GM23248 (cell line): ENCODE results near the gene EDIL3. TPM values are rescaled to one million over a fixed set of nuclear protein-coding genes. Genes with fewer than 3 reads are reported as not detected.

Experiments used
- DNase-seq: peaks from one replicate; pipeline ENCODE4 v3.0.0-alpha.2; 2015
- H2AFZ ChIP-seq: fragments of 200-600 bp; sonication (generic); 2 replicates; pipeline ENCODE4 v1.6.1; 2016; ENCODE audit warnings: antibody characterized with exemption
- H3F3A ChIP-seq: fragments of 200-600 bp; sonication (generic); 2 replicates; pipeline ENCODE4 v1.6.1; 2016; ENCODE audit warnings: mild to moderate bottlenecking, antibody characterized with exemption, mixed run types; ENCODE audit not compliant: insufficient read depth
- H3K27ac ChIP-seq: fragments of 200-600 bp; sonication (generic); 2 replicates; pipeline ENCODE4 v1.5.1; 2016; ENCODE audit warnings: mild to moderate bottlenecking
- H3K27me3 ChIP-seq: fragments of 200-600 bp; sonication (generic); replicated peaks from 2 replicates; pipeline ENCODE4 v1.6.1; 2016; ENCODE audit warnings: mild to moderate bottlenecking; ENCODE audit not compliant: insufficient read depth
- H3K36me3 ChIP-seq: fragments of 200-600 bp; sonication (generic); 2 replicates; pipeline ENCODE4 v1.6.1; 2016; ENCODE audit warnings: low read depth, mild to moderate bottlenecking
- H3K4me1 ChIP-seq: fragments of 200-600 bp; sonication (generic); 2 replicates; pipeline ENCODE4 v1.6.1; 2016; ENCODE audit warnings: mild to moderate bottlenecking; ENCODE audit not compliant: insufficient read depth
- H3K4me2 ChIP-seq: fragments of 200-600 bp; sonication (generic); one replicate; pipeline ENCODE4 v1.6.1; 2016; ENCODE audit warnings: mild to moderate bottlenecking; ENCODE audit not compliant: unreplicated experiment
- H3K4me3 ChIP-seq: fragments of 200-600 bp; sonication (generic); 2 replicates; pipeline ENCODE4 v1.5.1; 2016; ENCODE audit warnings: mild to moderate bottlenecking
- H3K79me2 ChIP-seq: fragments of 200-600 bp; sonication (generic); 2 replicates; pipeline ENCODE4 v1.6.1; 2016; ENCODE audit warnings: mild to moderate bottlenecking; ENCODE audit not compliant: insufficient read depth
- H3K9ac ChIP-seq: fragments of 200-600 bp; sonication (generic); 2 replicates; pipeline ENCODE4 v1.6.1; 2016; ENCODE audit warnings: mild to moderate bottlenecking
- H3K9me2 ChIP-seq: fragments of 200-600 bp; sonication (generic); 2 replicates; pipeline ENCODE4 v1.6.1; 2016; ENCODE audit warnings: mixed run types, mild to moderate bottlenecking, moderate library complexity; ENCODE audit not compliant: insufficient read depth
- H3K9me3 ChIP-seq: fragments of 200-600 bp; sonication (generic); one replicate; pipeline ENCODE4 v1.6.1; 2017; ENCODE audit warnings: low read depth
- H4K20me1 ChIP-seq: fragments of 200-600 bp; sonication (generic); 2 replicates; pipeline ENCODE4 v1.6.0; 2016; ENCODE audit not compliant: insufficient read depth
- EZH2 ChIP-seq: fragments of 200-600 bp; sonication (generic); IDR thresholded peaks from 2 replicates; pipeline ENCODE4 v1.6.1; 2018; ENCODE audit warnings: antibody characterized with exemption, mild to moderate bottlenecking; ENCODE audit not compliant: insufficient read depth, poor library complexity, severe bottlenecking
- EZH2phosphoT487 ChIP-seq: fragments of 200-600 bp; sonication (generic); IDR thresholded peaks from 2 replicates; pipeline ENCODE4 v1.6.1; 2018; ENCODE audit warnings: antibody characterized with exemption, moderate library complexity, mild to moderate bottlenecking, low read depth; ENCODE audit not compliant: insufficient read depth
- WGBS, 2 experiments: methylation state at CpG; one replicate each; pipeline ENCODE4 v1.1.6; 2015 to 2017; ENCODE audit warnings: low lambda C conversion rate in 2 of 2, low coverage in 1 of 2; ENCODE audit errors: missing lambda C conversion rate in 2 of 2; 5-methylcytosine and 5-hydroxymethylcytosine counted together
- in situ Hi-C: fragments of 300-500 bp; cut with MboI; formaldehyde crosslinking; loops from 2 replicates; pipeline ENCODE4 v1.15.0; 2020
- polyA plus RNA-seq: library from polyadenylated mRNA; unstranded; fragments of >200 nt; fragmentation: Nextera tagmentation; extraction: Ambion mirVana; gene quantifications from 2 replicates; pipeline ENCODE4 v1.2.1, GENCODE V29; 2016
- total RNA-seq: library from RNA; depleted of rRNA; stranded (reverse); fragments of >200 nt; shearing (Covaris generic); gene quantifications from 2 replicates; pipeline ENCODE4 v1.2.3, GENCODE V29; 2014

The EDIL3 gene
- total and polyA plus RNA-seq, 2 experiments from 2014 or later, result 17.7 to 24.1 TPM

- TF ChIP-seq EZH2 (no peak), EZH2phosphoT487 (no peak)
- Histone ChIP-seq H3K36me3 (no peaks in the 10 kb centered on the region), H3K9me3 (no peaks in the 10 kb centered on the region), H3K27ac (no peak overlapping the region), H3K4me2 (no peak overlapping the region), H3K79me2 (no peaks in the 10 kb centered on the region), H3K9ac (no peak overlapping the region), H3K9me2 (no peaks in the 10 kb centered on the region), H3F3A (no peaks in the 10 kb centered on the region), H3K4me1 (no peaks in the 10 kb centered on the region), H3K4me3 (no peak overlapping the region), H3K27me3 (no peaks in the 10 kb centered on the region), H4K20me1 (no peaks in the 10 kb centered on the region), H2AFZ (no peak overlapping the region)
- in situ Hi-C loops, result no loop called here
- DNase-seq, result no peak
- WGBS, 2 experiments, result 48 to 51% methylated on average over 6 of the region's 6 CpGs
Measured at GRCh38 chr5:84272771-84273516, 111.7 kb downstream of the EDIL3 start.

GRCh38 chr5:84265739-84266550 is 118.7 kb downstream of the EDIL3 start:
- Histone ChIP-seq H3K27me3 (peaks cover 18% of the 10 kb centered on the region; the same call in 1 of the 2 replicates), H2AFZ (no peak overlapping the region), H3K36me3 (no peaks in the 10 kb centered on the region), H3F3A (no peaks in the 10 kb centered on the region), H3K27ac (no peak overlapping the region), H3K4me3 (no peak overlapping the region), H3K9me3 (no peaks in the 10 kb centered on the region), H4K20me1 (no peaks in the 10 kb centered on the region), H3K4me2 (no peak overlapping the region), H3K4me1 (no peaks in the 10 kb centered on the region), H3K9ac (no peak overlapping the region), H3K9me2 (no peaks in the 10 kb centered on the region), H3K79me2 (no peaks in the 10 kb centered on the region)
- DNase-seq, result no peak
- 49 to 50% methylated on average over 3 of the region's 3 CpGs for WGBS, 2 experiments
- TF ChIP-seq EZH2phosphoT487 (no peak), EZH2 (no peak)
- in situ Hi-C loops, result no loop called here

GRCh38 chr5:84265130-84265529 is 119.5 kb downstream of the EDIL3 start:
- Histone ChIP-seq H3K4me2 (no peak overlapping the region), H3K9ac (no peak overlapping the region), H3F3A (no peaks in the 10 kb centered on the region), H3K79me2 (no peaks in the 10 kb centered on the region), H4K20me1 (no peaks in the 10 kb centered on the region), H3K9me3 (no peaks in the 10 kb centered on the region), H3K4me1 (no peaks in the 10 kb centered on the region), H3K27ac (no peak overlapping the region), H3K27me3 (peaks cover 18% of the 10 kb centered on the region; the same call in 1 of the 2 replicates), H2AFZ (no peak overlapping the region), H3K36me3 (no peaks in the 10 kb centered on the region), H3K9me2 (no peaks in the 10 kb centered on the region), H3K4me3 (no peak overlapping the region)
- in situ Hi-C loops, result no loop called here
- TF ChIP-seq EZH2phosphoT487, result no peak
- no peak for DNase-seq
- WGBS, 2 experiments, result 31 to 32% methylated on average over 2 of the region's 2 CpGs

- 76 to 81% methylated on average over 1 of the region's 1 CpG for WGBS, 2 experiments
- no peaks in the 10 kb centered on the region for H4K20me1 ChIP-seq
- H3F3A ChIP-seq, result no peaks in the 10 kb centered on the region
- H3K9ac ChIP-seq, result no peak overlapping the region
- no peak overlapping the region for H3K27ac ChIP-seq
- H3K27me3 ChIP-seq, result peaks cover 18% of the 10 kb centered on the region; the same call in 1 of the 2 replicates
- TF ChIP-seq EZH2 (no peak), EZH2phosphoT487 (no peak)
- no peak overlapping the region for H3K4me2 ChIP-seq
- no peaks in the 10 kb centered on the region for H3K4me1 ChIP-seq
- no peaks in the 10 kb centered on the region for H3K9me3 ChIP-seq
- H3K79me2 ChIP-seq, result no peaks in the 10 kb centered on the region
- in situ Hi-C loops, result no loop called here
- no peaks in the 10 kb centered on the region for H3K36me3 ChIP-seq
- H3K4me3 ChIP-seq, result no peak overlapping the region
- H3K9me2 ChIP-seq, result no peaks in the 10 kb centered on the region
- no peak overlapping the region for H2AFZ ChIP-seq
- DNase-seq, result no peak
Measured at GRCh38 chr5:84260939-84261338, 123.7 kb downstream of the EDIL3 start.
